ENCODE measurements around the gene GCDH. TPM values are rescaled to one million over a fixed set of nuclear protein-coding genes. Genes with fewer than 3 reads are reported as not detected.

GCDH gene
- total RNA-seq, 4 donors from 2014 or later, result 31.2 to 63.7 (median 46.7) TPM

DNA sequence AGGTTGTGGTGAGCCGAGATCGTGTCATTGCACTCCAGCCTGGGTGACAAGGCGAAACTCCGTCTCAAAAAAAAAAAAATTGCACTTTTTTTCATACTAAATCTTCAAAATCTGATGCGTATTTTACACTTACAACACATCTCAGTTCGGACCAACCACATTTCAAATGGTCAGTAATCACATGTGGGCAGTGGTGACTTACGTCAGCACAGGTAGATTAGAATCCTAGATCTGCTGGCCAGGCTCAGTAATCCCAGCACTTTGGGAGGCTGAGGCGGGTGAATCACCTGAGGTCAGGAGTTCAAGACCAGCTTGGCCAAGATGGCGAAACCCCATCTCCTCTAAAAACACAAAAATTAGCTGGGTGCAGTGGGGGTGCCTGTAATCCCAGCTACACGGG lies 44.1 kb downstream of the GCDH start:
- no peaks in the 10 kb centered on the region for H3K9me3 ChIP-seq
- no peak overlapping the region for H3K27ac ChIP-seq
- intact Hi-C loops (cut with DNase I), result loop anchor here (10.0 kb wide), 1 partner anchor 50 kb away; the partner anchor contains the start of genes DNASE2 and KLF1
- no peaks in the 10 kb centered on the region for H3K27me3 ChIP-seq
- peaks cover 13% of the 10 kb centered on the region in 2 donors for H3K36me3 ChIP-seq
- TF ChIP-seq POLR2A (IDR thresholded peaks at IDR 0.05), result no peak
- TF ChIP-seq, protein P1, sequence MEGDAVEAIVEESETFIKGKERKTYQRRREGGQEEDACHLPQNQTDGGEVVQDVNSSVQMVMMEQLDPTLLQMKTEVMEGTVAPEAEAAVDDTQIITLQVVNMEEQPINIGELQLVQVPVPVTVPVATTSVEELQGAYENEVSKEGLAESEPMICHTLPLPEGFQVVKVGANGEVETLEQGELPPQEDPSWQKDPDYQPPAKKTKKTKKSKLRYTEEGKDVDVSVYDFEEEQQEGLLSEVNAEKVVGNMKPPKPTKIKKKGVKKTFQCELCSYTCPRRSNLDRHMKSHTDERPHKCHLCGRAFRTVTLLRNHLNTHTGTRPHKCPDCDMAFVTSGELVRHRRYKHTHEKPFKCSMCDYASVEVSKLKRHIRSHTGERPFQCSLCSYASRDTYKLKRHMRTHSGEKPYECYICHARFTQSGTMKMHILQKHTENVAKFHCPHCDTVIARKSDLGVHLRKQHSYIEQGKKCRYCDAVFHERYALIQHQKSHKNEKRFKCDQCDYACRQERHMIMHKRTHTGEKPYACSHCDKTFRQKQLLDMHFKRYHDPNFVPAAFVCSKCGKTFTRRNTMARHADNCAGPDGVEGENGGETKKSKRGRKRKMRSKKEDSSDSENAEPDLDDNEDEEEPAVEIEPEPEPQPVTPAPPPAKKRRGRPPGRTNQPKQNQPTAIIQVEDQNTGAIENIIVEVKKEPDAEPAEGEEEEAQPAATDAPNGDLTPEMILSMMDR (IDR thresholded peaks at IDR 0.05), result no peak
- peaks cover 18 to 24% of the 10 kb centered on the region in 2 donors for H3K4me1 ChIP-seq
- 90 to 91% methylated on average over 10 of the region's 10 CpGs for whole genome bisulfite sequencing, 2 donors
- no peak for DNase-seq
- no peak overlapping the region for H3K4me3 ChIP-seq (replicated peaks in 1 of 3)

DNA sequence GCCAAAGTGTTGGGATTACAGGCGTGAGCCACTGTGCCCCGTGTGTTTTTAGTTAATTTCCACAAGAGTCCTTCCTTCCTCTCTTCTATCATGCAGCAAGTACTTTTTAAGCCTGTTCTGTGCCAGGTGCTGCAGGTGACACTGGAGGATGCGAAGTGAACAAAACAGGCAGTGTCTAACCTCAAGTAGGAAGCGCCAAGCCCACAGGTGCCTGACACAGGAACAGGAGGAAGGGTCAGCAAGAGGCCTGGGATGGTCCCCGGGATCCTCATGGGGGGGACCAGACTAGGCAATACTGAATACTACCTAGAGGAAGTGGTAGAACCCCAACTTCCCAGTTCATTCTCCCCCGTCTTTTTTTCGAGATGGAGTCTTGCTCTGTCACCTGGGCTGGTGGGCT lies 45.6 kb downstream of the GCDH start:
- intact Hi-C loops (cut with DNase I), result loop anchor here (10.0 kb wide), 1 partner anchor 52 kb away; the partner anchor contains the start of genes DNASE2 and KLF1
- H3K36me3 ChIP-seq, result peaks cover 25 to 28% of the 10 kb centered on the region in 2 donors
- 74 to 78% methylated on average over 7 of the region's 7 CpGs for WGBS, 2 donors
- DNase-seq, result no peak
- H3K27ac ChIP-seq, result peak overlapping the region in 1 of 3 donors; percentile 70
- H3K27me3 ChIP-seq, result no peaks in the 10 kb centered on the region
- peaks cover 32 to 39% of the 10 kb centered on the region in 2 donors for H3K4me1 ChIP-seq
- H3K9me3 ChIP-seq, result no peaks in the 10 kb centered on the region
- H3K4me3 ChIP-seq (replicated peaks in 1 of 3), result no peak overlapping the region
- TF ChIP-seq, protein P1 (IDR thresholded peaks at IDR 0.05), result no peak
- TF ChIP-seq POLR2A (IDR thresholded peaks at IDR 0.05), result no peak

DNA sequence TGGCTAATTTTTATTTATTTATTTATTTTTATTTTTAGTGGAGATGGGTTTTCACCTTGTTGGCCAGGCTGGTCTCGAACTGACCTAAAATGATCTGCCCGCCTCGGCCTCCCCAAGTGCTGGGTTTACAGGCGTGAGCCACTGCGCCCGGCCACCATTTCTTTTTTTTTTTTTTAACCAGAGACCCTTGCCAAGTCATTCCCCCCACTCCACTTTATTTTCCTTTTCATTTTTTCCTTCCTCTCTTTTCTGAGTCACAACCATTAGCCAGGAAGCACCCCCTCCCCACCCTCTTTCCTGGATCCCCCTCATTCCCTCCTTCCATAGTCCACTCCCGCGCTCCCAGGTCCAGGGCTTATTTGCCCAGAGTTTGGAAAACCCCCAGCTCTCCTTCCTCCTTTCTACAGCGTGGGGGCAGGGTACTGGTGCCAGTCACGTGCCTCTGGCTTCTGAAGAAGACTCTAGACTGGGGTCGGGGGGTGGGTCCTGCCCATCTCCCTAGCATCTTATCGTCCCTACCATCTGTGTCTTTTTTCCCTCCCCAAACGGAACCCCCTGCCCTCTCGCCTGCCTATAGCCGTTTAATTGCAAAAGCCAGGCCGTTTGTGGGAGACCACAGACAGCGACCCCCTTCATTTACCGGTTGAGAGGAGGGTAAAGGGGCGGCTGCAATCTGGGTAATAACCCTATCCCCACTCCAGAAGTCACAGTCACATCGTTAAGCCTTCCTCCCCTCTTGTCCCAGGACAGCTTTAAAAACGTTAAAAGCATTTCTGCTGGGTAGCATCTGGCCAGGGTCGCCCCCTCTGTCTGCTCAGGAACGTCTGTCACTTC lies 46.4 kb downstream of the GCDH start:
- no peaks in the 10 kb centered on the region for H3K27me3 ChIP-seq
- WGBS, 2 donors, result 24 to 26% methylated on average over 20 to 23 of the region's 23 CpGs
- H3K9me3 ChIP-seq, result no peaks in the 10 kb centered on the region
- H3K4me1 ChIP-seq, result peaks cover 36 to 42% of the 10 kb centered on the region in 2 donors
- TF ChIP-seq POLR2A (IDR thresholded peaks at IDR 0.05), result no peak
- TF ChIP-seq, protein P1 (IDR thresholded peaks at IDR 0.05), result no peak
- intact Hi-C loops (cut with DNase I), result loop anchor here (10.0 kb wide), 1 partner anchor 53 kb away; the partner anchor contains the start of genes DNASE2 and KLF1
- peak; percentile 52 for DNase-seq
- H3K27ac ChIP-seq, result peak overlapping the region in 2 of 3 donors; percentile 47 to 70
- H3K4me3 ChIP-seq (replicated peaks in 1 of 3), result peak overlapping the region in 1 of 3 donors; percentile 25
- H3K36me3 ChIP-seq, result peaks cover 28 to 34% of the 10 kb centered on the region in 2 donors

DNA sequence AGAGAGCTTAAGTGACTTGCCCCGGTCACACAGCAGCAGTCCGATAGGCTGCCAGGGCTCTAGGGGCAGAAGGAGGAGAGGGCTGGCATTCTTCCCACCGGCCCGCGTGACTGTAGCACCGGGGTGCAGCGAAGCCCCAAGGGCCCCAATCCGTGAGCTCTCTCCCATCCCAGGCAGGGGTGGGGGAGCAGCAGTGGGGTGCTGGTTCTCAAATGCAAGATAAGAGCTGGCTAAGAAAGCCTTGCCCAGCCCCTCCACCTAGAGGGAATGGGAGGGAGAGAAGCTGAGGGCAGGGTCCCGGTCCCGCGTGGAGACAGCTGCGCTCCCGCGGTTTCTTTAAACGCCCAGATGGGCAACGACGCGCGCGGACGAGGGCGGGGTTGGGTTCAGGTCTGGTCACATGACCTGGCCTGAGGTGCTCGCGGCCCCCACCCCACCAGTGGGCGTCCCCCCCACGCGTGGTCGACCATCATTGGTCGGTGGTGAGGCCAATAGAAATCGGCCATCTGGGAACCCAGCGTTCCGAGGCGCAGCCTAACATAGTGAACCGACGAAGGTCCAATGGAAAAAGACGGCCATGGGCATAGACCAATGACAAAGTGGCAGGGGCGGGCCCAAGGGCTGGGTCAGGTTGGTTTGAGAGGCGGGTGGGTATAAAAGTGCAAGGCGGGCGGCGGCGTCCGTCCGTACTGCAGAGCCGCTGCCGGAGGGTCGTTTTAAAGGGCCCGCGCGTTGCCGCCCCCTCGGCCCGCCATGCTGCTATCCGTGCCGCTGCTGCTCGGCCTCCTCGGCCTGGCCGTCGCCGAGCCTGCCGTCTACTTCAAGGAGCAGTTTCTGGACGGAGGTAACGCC lies 47.2 kb downstream of the GCDH start, which contains the start of gene CALR:
CALR (plus strand) TSS at position 683 of the 852 bp plus-strand sequence; CDS start at position 754, 71 bp downstream.
- peak; percentile 100 for DNase-seq
- H3K4me3 ChIP-seq (replicated peaks in 1 of 3), result peak within 1 kb of the TSS; percentile 98 to 100 (median 99)
- peaks cover 33 to 42% of the 10 kb centered on the region in 2 donors for H3K36me3 ChIP-seq
- H3K4me1 ChIP-seq, result peaks cover 33 to 45% of the 10 kb centered on the region in 2 donors
- H3K27ac ChIP-seq, result peak within 1 kb of the TSS; percentile 90 to 98 (median 96)
- intact Hi-C loops (cut with DNase I), result loop anchor here (10.0 kb wide), 1 partner anchor 53 kb away; the partner anchor contains the start of genes DNASE2 and KLF1
- no peaks in the 10 kb centered on the region for H3K9me3 ChIP-seq
- WGBS, 2 donors, result 0 to 2% methylated on average over 23 to 44 of the region's 63 CpGs
- H3K27me3 ChIP-seq, result no peaks in the 10 kb centered on the region
- TF ChIP-seq POLR2A (IDR thresholded peaks at IDR 0.05), result peak; percentile 99 to 100
- TF ChIP-seq, protein P1 (IDR thresholded peaks at IDR 0.05), result no peak
